H9 (cell line): Measurements from ENCODE around the gene WDR59. TPM values are rescaled to one million over a fixed set of nuclear protein-coding genes. Genes with fewer than 3 reads are reported as not detected.

Experiments used
- DNase-seq: peaks from one replicate; pipeline ENCODE4 v3.0.0-alpha.2; 2017
- H2AFZ ChIP-seq: one replicate; pipeline ENCODE4 v1.6.1; 2013; ENCODE audit warnings: mild to moderate bottlenecking, low read length, control low read depth, moderate library complexity
- H2AK5ac ChIP-seq: 2 replicates; pipeline ENCODE4 v1.6.1; 2013; ENCODE audit warnings: low read length, control low read depth, mixed read lengths; ENCODE audit not compliant: insufficient read length
- H2BK120ac ChIP-seq: one replicate; pipeline ENCODE4 v1.6.1; 2013; ENCODE audit warnings: low read depth, mild to moderate bottlenecking, low read length, control low read depth, inconsistent platforms; ENCODE audit not compliant: poor library complexity, severe bottlenecking
- H2BK12ac ChIP-seq: 2 replicates; pipeline ENCODE4 v1.6.1; 2013; ENCODE audit warnings: low read length, control low read depth, mixed read lengths, low read depth; ENCODE audit not compliant: insufficient read length
- H2BK15ac ChIP-seq: 2 replicates; pipeline ENCODE4 v1.6.1; 2013; ENCODE audit warnings: low read depth, low read length, control low read depth
- H2BK20ac ChIP-seq: one replicate; pipeline ENCODE4 v1.6.1; 2013; ENCODE audit warnings: low read depth, mild to moderate bottlenecking, low read length, control low read depth, inconsistent platforms; ENCODE audit not compliant: poor library complexity, severe bottlenecking
- H2BK5ac ChIP-seq: 2 replicates; pipeline ENCODE4 v1.6.1; 2013; ENCODE audit warnings: low read length, control low read depth, mixed read lengths; ENCODE audit not compliant: insufficient read length
- H3K14ac ChIP-seq: 2 replicates; pipeline ENCODE4 v1.6.1; 2013; ENCODE audit warnings: low read length, control low read depth; ENCODE audit not compliant: insufficient read depth
- H3K18ac ChIP-seq: 2 replicates; pipeline ENCODE4 v1.6.1; 2013; ENCODE audit warnings: low read depth, mild to moderate bottlenecking, mixed read lengths, low read length, control low read depth; ENCODE audit not compliant: insufficient read length
- H3K23ac ChIP-seq: 2 replicates; pipeline ENCODE4 v1.6.1; 2013; ENCODE audit warnings: low read length, control low read depth, mixed read lengths, low read depth; ENCODE audit not compliant: insufficient read length
- H3K23me2 ChIP-seq: 2 replicates; pipeline ENCODE4 v1.6.1; 2013; ENCODE audit warnings: low read depth, mild to moderate bottlenecking, mixed read lengths, low read length, control low read depth; ENCODE audit not compliant: insufficient read length, poor library complexity, severe bottlenecking
- H3K27ac ChIP-seq: 2 replicates; pipeline ENCODE4 v1.5.1; 2013; ENCODE audit warnings: low read length, control low read depth, mixed read lengths, low read depth; ENCODE audit not compliant: insufficient read length
- H3K27me3 ChIP-seq: 2 replicates; pipeline ENCODE4 v1.6.1; 2013; ENCODE audit warnings: low read length, control low read depth, inconsistent platforms; ENCODE audit not compliant: insufficient read depth
- H3K4ac ChIP-seq: 2 replicates; pipeline ENCODE4 v1.6.1; 2013; ENCODE audit warnings: low read depth, mild to moderate bottlenecking, control low read depth, inconsistent platforms, low read length, moderate library complexity
- H3K4me1 ChIP-seq: 2 replicates; pipeline ENCODE4 v1.6.1; 2013; ENCODE audit warnings: low read length, control low read depth, inconsistent platforms; ENCODE audit not compliant: insufficient read depth
- H3K4me2 ChIP-seq: 2 replicates; pipeline ENCODE4 v1.6.1; 2013; ENCODE audit warnings: low read length, control low read depth, mixed read lengths; ENCODE audit not compliant: insufficient read length, insufficient read depth
- H3K56ac ChIP-seq: 2 replicates; pipeline ENCODE4 v1.6.1; 2013; ENCODE audit warnings: low read depth, mild to moderate bottlenecking, mixed read lengths, low read length, control low read depth; ENCODE audit not compliant: insufficient read length
- H3K79me1 ChIP-seq: 2 replicates; pipeline ENCODE4 v1.6.1; 2013; ENCODE audit warnings: low read depth, mild to moderate bottlenecking, moderate library complexity, low read length, control low read depth, inconsistent platforms; ENCODE audit not compliant: insufficient read depth, poor library complexity, severe bottlenecking
- H3K79me2 ChIP-seq: 2 replicates; pipeline ENCODE4 v1.6.1; 2013; ENCODE audit warnings: low read length, control low read depth, inconsistent platforms; ENCODE audit not compliant: insufficient read depth
- H3K9ac ChIP-seq: 2 replicates; pipeline ENCODE4 v1.6.1; 2013; ENCODE audit warnings: low read length, control low read depth, mixed read lengths; ENCODE audit not compliant: insufficient read length; ENCODE audit errors: extremely low read depth
- H3K9me3 ChIP-seq: one replicate; pipeline ENCODE4 v1.6.1; 2013; ENCODE audit warnings: low read depth, low read length, inconsistent platforms; ENCODE audit not compliant: control insufficient read depth
- H3T11ph ChIP-seq: one replicate; pipeline ENCODE4 v1.6.1; 2013; ENCODE audit warnings: mild to moderate bottlenecking, low read length, control low read depth, inconsistent platforms
- H4K20me1 ChIP-seq: one replicate; pipeline ENCODE4 v1.6.1; 2013; ENCODE audit not compliant: control insufficient read depth, insufficient read length, insufficient read depth
- H4K5ac ChIP-seq: 2 replicates; pipeline ENCODE4 v1.6.1; 2013; ENCODE audit warnings: low read depth, mild to moderate bottlenecking, mixed read lengths, low read length, control low read depth; ENCODE audit not compliant: insufficient read length
- H4K8ac ChIP-seq: replicated peaks from 2 replicates; pipeline ENCODE4 v1.6.1; 2013; ENCODE audit warnings: low read length, control low read depth, mixed read lengths, low read depth; ENCODE audit not compliant: insufficient read length
- H4K91ac ChIP-seq: 2 replicates; pipeline ENCODE4 v1.6.1; 2013; ENCODE audit warnings: low read depth, mild to moderate bottlenecking, moderate library complexity, mixed read lengths, low read length, control low read depth; ENCODE audit not compliant: insufficient read length
- H3K27ac Mint-ChIP-seq, 3 experiments: 2 replicates in 2 of 3; 3 replicates in 1 of 3; pipeline ENCODE4 v1.8.0; 2020 to 2021; ENCODE audit warnings: mixed read lengths in 3 of 3, mild to moderate bottlenecking in 1 of 3, moderate library complexity in 1 of 3
- H3K27me3 Mint-ChIP-seq: 2 replicates; pipeline ENCODE4 v1.8.0; 2021; ENCODE audit warnings: low read depth, mild to moderate bottlenecking, moderate library complexity, mixed read lengths
- H3K36me3 Mint-ChIP-seq, 3 experiments: 2 replicates in 2 of 3; 3 replicates in 1 of 3; pipeline ENCODE4 v1.8.0; 2020 to 2021; ENCODE audit warnings: low read depth in 3 of 3, mixed read lengths in 3 of 3; ENCODE audit not compliant: insufficient read depth in 1 of 3
- H3K4me1 Mint-ChIP-seq, 2 experiments: 2 replicates each; pipeline ENCODE4 v1.8.0; 2020; ENCODE audit warnings: mixed read lengths in 2 of 2
- H3K4me3 Mint-ChIP-seq, 2 experiments: 2 replicates in 1 of 2; 3 replicates in 1 of 2; pipeline ENCODE4 v1.8.0; 2020 to 2021; ENCODE audit warnings: mild to moderate bottlenecking in 2 of 2, mixed read lengths in 2 of 2, moderate library complexity in 1 of 2
- H3K9me3 Mint-ChIP-seq, 2 experiments: 2 replicates in 1 of 2; 3 replicates in 1 of 2; pipeline ENCODE4 v1.8.0; 2020; ENCODE audit warnings: mild to moderate bottlenecking in 2 of 2, mixed read lengths in 2 of 2, moderate library complexity in 1 of 2
- WGBS: extraction: QIAGEN DNeasy Blood & Tissue Kit; methylation state at CpG from one replicate; pipeline ENCODE4 v1.1.7; 2013; ENCODE audit warnings: missing lambda C conversion rate, low lambda C conversion rate, mixed read lengths; ENCODE audit not compliant: insufficient read length; ENCODE audit errors: extremely low coverage; 5-methylcytosine and 5-hydroxymethylcytosine counted together
- total RNA-seq: library from RNA; stranded (reverse); gene quantifications from 2 replicates; pipeline ENCODE4 v1.2.1, GENCODE V29; 2021
- TF ChIP-seq, protein P1 (sequence below): fragments of 200-600 bp; sonication (generic); conservative IDR thresholded peaks from 3 replicates; pipeline ENCODE4 v1.8.0; 2021; ENCODE audit warnings: antibody characterized with exemption, mild to moderate bottlenecking

The WDR59 gene
- total RNA-seq, 1 experiment from 2014 or later = 97.5 TPM

DNA sequence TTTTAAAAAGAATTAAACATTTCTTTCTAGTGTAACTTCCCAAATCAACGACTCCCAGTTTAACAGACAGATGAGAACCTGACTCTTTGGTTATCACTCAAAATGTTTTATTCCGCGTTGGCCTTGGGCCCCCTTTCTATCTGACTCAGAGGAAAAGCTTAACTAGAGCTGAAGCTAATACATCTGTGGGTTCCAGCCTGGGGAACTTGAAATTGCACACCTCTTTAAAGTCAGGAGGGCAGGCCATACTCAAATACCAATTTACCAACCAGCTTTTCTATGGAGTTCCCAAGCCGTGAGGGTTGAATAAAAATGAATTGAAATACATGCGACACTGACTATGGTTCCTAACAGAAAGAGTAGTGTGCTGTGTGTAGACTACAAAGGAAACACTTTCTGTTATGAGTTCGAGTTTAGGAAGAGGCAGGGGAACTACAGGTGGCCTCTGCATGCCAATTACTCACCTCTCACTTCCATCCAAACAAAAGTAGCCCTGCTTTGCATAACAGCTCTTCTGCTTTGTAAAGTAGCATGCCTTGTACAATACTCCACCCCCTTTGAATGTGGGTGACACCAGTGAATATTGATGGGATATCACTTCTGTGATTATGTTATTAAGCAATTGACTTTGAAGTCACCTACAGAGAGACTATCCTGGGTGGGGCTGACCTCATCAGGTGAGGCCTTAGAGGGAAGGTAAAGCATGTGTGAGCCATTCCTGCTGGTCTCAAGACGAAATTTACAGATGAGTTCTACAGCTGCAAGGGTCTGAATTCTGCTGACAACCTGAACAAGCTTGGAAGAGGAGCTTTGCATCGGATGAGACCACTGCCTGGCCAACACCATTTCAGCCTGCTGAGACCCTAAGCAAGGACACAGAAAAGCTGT lies 92.1 kb downstream of the WDR59 start:
- H4K91ac ChIP-seq = no peak overlapping the region
- no peak for DNase-seq
- H4K20me1 ChIP-seq = no peaks in the 10 kb centered on the region
- H3K36me3 Mint-ChIP-seq = peaks cover 20 to 62% (median 51%) of the 10 kb centered on the region in 3 experiments; a peak in 6 of 7 replicates
- no peak overlapping the region for H2BK12ac ChIP-seq
- no peak overlapping the region for H2AK5ac ChIP-seq
- H3K9me3 ChIP-seq = no peaks in the 10 kb centered on the region
- H2BK20ac ChIP-seq = no peak overlapping the region
- H3K79me1 ChIP-seq = no peaks in the 10 kb centered on the region
- no peak overlapping the region for H3K27ac ChIP-seq
- H3K23ac ChIP-seq = no peak overlapping the region
- no peak overlapping the region for H2BK120ac ChIP-seq
- no peak overlapping the region for H3K4ac ChIP-seq
- H3K9ac ChIP-seq = no peak overlapping the region
- H3K27me3 Mint-ChIP-seq = no peaks in the 10 kb centered on the region
- no peak overlapping the region for H4K8ac ChIP-seq
- no peaks in the 10 kb centered on the region for H3K79me2 ChIP-seq
- H3K27me3 ChIP-seq = no peaks in the 10 kb centered on the region
- H2AFZ ChIP-seq = no peak overlapping the region
- H2BK15ac ChIP-seq = no peak overlapping the region
- H3K27ac Mint-ChIP-seq = peak overlapping the region in 2 of 3 experiments; percentile 59 to 75; a peak in 4 of 7 replicates
- no CpG with 5 or more reads among the region's 8 CpGs for WGBS
- no peak overlapping the region for H2BK5ac ChIP-seq
- no peaks in the 10 kb centered on the region for H3K4me1 ChIP-seq
- no peaks in the 10 kb centered on the region for H3K9me3 Mint-ChIP-seq
- TF ChIP-seq, protein P1, sequence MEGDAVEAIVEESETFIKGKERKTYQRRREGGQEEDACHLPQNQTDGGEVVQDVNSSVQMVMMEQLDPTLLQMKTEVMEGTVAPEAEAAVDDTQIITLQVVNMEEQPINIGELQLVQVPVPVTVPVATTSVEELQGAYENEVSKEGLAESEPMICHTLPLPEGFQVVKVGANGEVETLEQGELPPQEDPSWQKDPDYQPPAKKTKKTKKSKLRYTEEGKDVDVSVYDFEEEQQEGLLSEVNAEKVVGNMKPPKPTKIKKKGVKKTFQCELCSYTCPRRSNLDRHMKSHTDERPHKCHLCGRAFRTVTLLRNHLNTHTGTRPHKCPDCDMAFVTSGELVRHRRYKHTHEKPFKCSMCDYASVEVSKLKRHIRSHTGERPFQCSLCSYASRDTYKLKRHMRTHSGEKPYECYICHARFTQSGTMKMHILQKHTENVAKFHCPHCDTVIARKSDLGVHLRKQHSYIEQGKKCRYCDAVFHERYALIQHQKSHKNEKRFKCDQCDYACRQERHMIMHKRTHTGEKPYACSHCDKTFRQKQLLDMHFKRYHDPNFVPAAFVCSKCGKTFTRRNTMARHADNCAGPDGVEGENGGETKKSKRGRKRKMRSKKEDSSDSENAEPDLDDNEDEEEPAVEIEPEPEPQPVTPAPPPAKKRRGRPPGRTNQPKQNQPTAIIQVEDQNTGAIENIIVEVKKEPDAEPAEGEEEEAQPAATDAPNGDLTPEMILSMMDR = no peak
- H3K18ac ChIP-seq = no peak overlapping the region
- no peaks in the 10 kb centered on the region for H3K23me2 ChIP-seq
- H3K56ac ChIP-seq = no peak overlapping the region
- no peak overlapping the region for H3K4me3 Mint-ChIP-seq
- no peak overlapping the region for H3K4me2 ChIP-seq
- no peak overlapping the region for H4K5ac ChIP-seq
- H3T11ph ChIP-seq = no peak overlapping the region
- peaks cover 4 to 15% of the 10 kb centered on the region in 2 experiments; a peak in 3 of 4 replicates for H3K4me1 Mint-ChIP-seq
- H3K14ac ChIP-seq = no peak overlapping the region
